Measurements from ENCODE around the gene VDAC2.
"Not testable (repeated sequence)": the region's sequence is repeated elsewhere in the genome, so short reads cannot be mapped to it uniquely, and the experiment has no call there.

Gene VDAC2

DNA sequence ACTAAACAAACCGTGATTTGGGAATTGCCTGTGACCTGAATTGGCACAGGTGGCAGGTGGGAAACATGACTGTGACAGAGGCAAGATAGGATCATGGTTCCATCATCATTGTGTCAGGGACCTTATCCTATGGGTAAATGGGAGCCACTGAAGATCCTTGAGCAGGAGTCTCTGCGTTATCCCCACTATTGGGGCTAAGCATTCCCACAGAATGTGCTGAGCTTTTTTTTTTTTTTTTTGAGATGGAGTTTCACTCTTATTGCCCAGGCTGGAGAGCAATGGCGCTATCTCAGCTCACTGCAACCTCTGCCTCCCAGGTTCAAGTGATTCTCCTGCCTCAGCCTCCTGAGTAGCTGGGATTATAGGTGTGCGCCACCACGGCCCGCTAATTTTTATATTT, 10.6 kb upstream of the VDAC2 start:
- not testable (repeated sequence) for DNase-seq (ENCODE audit: low read depth, low spot score)

DNA sequence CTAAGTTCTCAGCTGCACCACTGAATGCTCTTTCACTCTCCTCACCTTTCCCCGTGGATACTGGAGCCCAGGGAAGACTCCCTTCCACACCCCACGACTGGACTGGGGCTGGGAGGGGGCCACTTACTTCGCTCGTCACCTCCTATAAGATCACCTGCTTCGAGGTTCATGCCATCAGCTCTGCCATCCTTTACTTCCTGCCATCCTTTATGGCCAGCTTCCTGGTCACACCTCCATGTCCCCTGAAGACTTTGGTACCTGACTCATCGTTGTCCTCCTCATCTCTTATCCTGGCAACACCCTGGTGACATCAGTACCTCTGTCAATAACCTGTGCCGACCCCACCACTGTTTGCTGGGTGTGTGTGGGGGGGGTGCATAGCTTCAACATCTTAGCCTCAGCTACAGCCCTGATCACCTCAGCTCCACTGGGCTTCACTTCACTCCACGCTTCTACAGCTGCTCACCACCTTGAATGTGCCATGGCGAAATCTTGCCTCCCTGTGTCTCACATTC, 8.7 kb upstream of the VDAC2 start:
- no peak for DNase-seq (ENCODE audit: low read depth, low spot score)

DNA sequence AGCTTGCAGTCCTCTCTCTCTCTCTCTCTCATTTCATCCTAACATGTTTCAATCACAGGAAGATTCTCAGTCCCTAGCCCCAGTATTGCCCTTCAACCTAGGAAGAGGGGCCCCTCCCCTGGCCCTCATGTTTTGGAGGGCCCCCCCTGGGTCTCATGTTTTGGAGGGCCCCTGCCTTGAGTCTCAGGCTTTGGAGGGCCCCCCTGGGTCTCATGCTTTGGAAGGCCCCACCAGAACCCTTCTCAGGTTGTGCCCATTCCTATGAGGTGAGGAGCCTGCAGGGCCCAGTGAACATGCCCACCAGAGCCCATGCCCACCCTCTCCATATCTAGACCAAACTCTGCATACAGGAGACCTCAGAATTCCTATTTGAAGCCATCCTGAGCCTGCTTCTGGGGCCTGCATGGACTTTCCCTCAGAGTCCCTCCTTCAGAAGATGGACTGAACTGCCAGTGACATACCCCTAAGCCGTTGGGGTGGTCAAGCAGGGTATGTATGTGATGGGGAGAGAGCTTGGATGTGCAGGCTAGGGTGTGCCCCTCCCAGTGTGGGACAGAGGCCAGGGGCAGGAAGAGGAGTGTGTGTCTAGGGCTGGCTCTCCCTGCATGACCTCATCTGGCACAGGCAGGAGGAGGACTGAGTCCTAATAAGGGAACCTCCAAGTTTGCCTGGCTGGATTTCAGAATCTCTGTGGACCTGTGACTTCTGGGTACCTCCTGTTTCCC, 8.1 kb upstream of the VDAC2 start:
- DNase-seq (ENCODE audit: low read depth, low spot score): no peak

DNA sequence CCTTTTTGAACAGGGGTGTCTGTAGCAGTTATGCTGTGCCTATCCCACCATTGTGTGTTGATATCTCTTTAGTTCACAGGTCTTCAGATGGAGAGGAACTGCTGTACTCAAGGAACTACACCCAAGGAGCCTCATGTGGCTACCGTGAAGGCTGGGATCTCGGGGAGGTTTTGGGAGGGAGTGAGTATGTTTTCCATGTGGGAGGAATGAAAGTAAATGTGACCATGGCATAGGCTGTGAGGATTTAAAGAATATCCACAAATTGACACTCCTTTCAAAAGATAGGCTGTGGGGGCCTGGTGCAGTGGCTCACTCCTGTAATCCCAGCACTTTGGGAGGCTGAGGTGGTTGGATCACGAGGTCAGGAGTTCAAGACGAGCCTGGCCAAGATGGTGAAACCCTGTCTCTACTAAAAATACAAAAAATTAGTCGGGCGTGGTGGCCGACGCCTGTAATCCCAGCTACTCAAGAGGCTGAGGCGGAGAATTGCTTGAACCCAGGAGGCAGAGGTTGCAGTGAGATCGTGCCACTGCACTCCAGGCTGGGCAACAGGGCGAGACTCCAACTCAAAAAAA, 7.5 kb upstream of the VDAC2 start:
- not testable (repeated sequence) for DNase-seq (ENCODE audit: low read depth, low spot score)

DNA sequence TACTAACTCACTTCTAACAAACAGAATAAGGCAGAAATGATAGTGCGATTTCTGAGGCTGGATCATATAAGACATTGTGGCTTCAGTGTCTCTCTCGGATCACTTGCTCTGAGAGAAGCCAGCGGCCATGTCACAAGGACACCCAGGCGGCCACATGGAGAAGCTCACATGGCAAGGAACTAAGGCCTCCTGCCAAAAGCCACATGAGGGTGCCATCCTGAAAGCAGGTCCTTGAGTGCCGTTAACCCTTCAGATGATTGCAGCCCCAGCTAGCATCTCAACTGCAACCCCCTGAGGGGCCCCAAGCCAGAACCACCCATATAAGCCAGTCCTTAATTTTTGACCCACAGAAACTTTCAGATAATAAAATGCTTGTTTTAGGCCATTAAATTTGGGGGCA, 6.9 kb upstream of the VDAC2 start:
- DNase-seq (ENCODE audit: low read depth, low spot score): no peak

DNA sequence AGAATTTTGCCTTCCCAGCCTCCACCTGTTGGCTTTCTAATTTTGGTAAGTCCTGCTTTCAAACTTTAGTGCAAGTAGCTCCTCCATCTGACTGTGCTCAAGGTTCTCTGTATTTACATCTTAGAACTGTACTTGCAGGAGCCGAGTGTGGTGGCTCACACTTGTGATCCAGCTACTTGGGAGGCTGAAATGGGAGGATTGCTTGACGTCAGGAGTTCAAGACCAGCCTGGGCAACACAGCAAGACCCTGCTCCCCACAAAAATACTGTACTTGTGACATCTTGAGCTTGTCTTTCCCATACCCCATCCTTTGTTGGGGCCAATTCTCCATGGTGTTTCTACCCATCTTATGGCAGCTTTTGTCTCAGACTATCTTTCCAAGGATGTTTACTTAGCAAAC, 4.7 kb upstream of the VDAC2 start:
- DNase-seq (ENCODE audit: low read depth, low spot score): no peak

DNA sequence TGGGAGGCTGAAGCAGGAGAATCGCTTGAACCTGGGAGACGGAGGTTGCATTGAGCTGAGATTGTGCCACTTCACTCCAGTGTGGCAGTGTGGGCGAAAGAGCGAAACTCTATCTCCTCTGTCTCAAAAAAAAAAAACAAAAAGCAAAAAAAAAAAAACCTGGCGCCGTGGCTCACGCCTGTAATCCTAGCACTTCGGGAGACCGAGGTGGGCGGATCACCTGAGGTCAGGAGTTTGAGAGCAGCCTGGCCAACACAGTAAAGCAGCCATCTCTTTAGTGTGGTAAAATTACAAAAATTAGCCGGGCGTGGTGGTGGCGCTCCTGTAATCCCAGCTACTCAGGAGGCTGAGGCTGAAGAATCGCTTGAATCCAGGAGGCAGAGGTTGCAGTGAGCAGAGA, 4.0 kb upstream of the VDAC2 start:
- DNase-seq (ENCODE audit: low read depth, low spot score): not testable (repeated sequence)

DNA sequence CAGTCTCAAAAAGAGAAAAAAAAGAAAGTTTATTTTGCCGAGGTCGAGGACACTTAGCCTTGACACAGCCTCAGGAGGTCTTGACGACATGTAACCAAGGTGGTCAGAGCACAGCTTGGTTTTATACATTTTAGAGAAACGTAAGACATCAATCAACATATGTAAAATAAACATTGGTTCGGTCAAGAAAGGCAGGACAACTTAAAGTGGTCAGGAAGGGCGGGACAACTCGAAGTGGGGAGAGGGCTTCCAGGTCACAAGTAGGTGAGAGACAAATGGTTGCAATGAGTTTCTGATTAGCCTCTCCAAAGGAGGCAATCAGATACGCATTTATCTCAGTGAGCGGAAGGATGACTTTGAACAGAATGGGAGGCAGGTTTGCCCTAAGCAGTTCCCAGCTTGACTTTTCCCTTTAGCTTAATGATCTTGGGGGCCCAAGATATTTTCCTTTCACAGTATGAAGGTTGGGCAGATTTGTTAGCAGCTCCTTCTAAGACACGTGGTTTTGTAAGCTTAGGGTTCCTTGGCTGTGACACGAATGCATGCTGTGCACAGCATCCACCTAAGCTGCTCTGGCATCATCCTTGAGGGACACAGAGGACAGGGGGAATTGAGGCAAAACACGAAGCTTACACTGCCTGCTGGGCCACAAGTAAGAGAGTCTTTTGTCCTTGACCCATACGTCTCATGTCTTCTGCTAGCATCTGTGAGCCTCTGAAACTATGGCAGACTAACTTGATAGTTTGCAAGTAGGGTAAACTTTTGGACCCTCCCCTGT, 3.3 kb upstream of the VDAC2 start:
- DNase-seq (ENCODE audit: low read depth, low spot score): no peak

DNA sequence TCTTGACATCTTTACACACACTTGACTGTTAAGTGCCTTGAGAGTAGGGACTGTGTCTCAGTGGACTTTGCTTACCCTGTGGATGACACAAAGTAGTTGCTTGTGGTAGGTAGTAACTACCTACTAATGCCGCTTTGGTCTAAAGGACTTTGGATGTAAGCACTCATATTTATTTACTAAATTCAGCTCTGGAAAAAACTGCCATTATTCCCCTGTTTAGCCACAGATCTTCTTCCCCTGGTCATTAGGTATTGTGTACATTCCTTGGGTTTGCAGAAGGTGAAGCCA, 2.8 kb upstream of the VDAC2 start:
- DNase-seq (ENCODE audit: low read depth, low spot score): no peak

DNA sequence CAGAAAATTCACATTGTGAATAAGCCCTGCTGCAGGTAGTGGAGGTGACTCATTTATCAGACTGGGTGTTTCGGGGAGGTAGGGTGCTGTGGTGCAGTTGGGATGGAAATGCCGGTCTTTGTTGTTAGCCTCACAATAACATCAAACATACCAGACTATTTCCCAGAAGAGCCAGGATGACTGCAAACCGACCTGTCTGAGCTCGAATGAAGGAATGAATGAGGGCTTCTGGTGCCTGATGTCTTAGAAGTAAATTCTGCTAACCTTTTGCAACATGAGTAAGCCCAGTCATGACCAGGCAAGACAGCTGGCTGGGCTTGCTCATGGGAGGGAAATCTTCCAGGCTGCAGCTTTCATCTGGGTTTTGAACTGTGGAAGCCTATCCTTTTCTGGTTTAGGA, 2.4 kb upstream of the VDAC2 start:
- DNase-seq (ENCODE audit: low read depth, low spot score): no peak

DNA sequence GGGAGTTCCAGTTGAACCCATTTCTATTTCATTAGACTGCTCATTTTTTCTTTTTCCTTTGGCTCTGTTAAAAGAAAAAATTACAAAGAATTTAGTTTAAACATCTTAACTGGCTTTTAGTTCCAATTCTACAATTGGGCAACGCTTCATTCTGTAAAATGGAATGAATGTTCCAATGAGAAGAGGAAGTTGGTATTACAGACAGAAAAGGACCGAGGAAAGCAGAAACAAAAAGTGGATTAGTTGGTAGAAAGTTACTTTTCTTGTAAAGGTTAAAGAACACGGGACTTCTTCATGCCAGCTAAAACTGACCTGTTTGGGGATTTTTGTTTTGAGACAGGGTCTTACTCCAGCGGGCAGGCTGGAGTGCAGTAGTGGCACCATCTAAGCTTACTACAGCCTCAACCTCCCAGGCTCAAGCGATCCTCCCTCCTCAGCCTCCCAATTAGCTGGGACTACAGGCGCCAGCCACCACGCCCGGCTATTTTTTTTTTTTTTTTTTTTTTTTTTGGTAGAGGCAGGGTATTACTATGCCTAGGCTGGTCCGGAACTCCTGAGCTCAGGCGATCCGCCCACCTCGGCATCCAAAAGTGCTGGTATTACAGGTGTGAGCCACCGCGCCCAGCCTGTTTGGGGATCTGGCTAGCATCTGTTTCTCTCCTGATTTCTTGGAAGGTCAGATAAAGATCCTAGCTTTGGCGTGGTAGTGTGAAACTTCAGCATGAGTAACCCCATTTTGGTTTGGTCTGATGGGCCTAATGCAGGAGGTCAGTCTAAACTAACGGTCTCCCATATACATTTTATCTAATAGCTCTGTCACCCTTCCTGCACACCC, 1.3 kb upstream of the VDAC2 start:
- DNase-seq (ENCODE audit: low read depth, low spot score): no peak

DNA sequence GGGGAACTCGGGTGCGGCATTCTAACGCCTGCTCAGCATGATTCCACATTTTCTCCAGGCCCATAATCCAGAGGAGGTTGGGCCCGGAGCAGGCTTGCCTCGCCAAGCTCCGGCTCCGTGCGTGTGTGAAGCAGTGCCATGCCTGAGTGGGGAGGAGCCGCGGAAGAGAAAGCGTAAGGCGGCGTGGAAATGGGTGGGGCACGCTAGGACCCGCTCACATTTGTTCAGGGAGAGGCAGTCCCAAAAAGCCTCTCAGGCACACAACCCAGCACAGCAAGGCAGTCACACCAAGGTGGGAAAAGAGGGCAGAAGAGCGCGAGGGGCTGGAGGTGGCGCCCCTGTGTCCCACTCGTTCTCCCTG, 695 bp upstream of the VDAC2 start:
- DNase-seq (ENCODE audit: low read depth, low spot score): no peak

DNA sequence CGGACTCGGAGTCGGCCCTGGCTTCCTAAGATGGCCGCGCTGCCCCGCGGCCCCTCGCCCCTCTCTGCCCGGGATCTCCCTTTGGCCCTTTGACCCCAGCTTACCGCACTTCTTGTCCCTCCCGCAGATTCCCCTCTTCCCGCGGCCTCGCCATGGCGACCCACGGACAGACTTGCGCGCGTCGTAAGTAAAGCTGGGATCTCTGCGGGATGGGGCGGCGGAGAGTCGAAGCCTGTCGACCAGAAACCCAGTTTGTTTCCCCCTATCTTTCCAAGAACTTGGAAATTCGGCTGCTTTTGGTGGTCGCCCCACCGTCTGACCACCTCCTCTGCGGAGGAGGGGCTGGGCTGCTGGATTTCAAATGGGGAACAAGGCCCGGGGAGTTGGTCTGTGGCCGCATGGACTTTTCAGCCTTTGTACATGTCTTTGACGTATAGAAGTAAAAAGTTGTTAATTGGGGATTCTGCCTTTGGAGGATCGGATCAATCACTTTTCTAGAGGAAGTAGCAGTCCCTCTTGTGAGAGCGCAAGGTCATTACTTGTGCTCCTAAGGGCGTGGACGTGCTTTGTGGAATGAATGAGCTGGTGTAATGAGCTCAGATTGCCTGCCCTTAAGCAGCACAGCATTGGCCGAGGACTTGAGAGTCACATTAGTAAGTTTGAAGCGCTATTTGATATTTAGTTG, 553 bp downstream of the VDAC2 start:
- no peak for DNase-seq (ENCODE audit: low read depth, low spot score)

DNA sequence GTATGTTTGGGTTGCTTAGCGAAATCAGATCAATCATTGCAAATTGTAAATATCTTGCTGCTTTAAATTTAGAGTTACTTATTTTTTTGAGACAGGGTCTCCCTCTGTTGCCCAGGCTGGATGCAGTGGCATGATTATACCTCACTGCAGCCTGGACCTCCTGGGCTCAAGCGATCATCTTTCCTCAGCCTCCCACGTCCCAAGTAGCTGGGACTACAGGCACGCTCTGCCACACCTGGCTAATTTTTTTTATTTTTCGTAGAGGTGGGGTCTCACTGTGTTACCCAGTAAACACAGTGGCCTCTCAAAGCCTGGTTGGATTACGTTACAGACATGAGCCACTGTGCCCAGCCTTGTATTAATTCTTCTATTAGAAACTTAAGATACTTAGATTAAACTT, 1.7 kb downstream of the VDAC2 start:
- no peak for DNase-seq (ENCODE audit: low read depth, low spot score)

DNA sequence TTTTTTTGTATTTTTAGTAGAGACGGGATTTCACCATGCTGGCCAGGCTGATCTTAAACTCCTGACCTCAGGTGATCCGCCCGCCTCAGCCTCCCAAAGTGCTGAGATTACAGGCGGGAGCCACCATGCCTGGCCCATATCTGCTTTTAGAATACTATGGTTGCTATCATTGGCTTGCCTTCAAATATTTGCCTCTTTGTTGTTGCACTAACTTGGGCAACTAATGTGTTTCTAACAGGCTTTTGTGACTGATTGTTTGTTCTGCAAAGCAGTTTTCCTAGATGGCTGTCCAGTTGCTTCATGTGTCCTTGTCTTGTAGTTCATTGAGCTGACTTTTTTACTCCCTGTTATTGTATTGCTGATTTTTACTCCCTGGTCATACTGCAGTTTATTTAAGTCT, 9.7 kb downstream of the VDAC2 start:
- DNase-seq (ENCODE audit: low read depth, low spot score): no peak

DNA sequence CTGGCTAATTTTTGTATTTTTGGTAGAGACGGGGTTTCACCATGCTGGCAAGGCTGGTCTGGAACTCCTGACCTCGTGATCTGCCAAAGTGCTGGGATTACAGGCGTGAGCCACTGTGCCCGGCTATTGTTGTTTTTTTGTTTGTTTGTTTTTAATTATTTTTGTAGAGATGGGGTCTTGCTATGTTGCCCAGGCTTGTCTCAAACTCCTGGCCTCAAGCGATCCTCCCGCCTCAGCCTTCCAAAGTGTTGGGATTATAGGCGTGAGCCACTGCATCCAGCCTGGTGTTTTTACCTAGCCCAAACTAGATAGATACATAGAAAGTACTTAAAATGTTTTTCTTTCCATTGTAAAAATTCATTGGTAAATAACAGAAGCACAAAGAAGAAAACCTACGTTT, 10.9 kb downstream of the VDAC2 start:
- not testable (repeated sequence) for DNase-seq (ENCODE audit: low read depth, low spot score)

DNA sequence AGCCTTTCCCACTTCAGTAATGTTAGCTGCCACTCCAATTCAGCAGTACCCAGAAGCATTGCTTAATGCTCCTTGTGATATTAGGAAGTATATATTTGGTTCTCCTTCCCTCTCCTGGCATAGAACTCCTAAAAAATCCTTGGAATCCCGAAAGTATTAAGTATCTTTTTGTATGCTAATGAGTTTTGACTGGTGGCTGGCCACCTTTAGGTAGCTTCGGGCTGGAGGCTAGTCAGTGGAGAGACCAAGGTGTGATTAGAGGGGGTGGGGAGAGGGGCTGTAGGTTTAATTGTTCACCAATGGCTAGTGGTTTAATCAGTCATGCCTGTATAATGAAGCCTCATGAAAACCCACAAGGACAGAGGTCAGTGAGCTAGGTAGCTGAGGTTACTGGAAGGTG, 12.9 kb downstream of the VDAC2 start:
- no peak for DNase-seq (ENCODE audit: low read depth, low spot score)

DNA sequence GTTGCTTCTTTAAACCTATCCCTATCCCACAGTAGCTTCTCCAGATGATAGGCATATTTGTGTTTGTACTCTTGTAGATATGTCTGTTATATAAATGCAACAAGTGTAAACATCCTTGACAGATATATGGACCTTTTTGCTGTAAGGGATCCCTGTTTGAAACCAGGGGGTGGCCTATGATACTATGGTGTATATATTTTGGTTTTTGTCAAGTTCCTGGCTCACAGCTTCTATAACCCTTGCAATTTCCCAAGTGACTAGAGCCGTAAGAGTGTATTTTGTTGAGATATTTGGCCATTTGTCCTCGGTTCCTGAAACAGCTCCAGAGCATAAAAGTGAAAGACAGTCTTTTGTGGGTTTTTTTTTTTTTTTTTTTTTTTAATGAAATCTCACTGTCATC, 15.5 kb downstream of the VDAC2 start:
- no peak for DNase-seq (ENCODE audit: low read depth, low spot score)

DNA sequence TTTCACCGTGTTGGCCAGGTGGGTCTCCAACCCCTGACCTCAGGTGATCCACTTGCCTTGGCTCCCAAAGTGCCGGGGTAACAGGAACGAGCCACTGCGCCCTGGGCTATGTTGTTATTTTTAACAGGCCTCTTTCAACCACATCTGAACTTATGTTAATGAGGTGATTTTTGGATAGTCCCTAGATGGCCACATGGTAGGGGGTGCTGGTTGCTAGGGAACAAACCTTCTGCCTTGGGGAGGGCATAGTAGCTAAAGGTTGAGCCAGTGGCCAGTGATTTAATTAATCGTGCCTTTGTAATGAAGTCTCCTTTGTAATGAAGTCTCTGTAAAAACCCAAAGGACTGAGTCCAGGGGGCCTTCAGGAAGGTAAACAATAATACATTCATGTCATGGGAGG, 16.1 kb downstream of the VDAC2 start:
- no peak for DNase-seq (ENCODE audit: low read depth, low spot score)

DNA sequence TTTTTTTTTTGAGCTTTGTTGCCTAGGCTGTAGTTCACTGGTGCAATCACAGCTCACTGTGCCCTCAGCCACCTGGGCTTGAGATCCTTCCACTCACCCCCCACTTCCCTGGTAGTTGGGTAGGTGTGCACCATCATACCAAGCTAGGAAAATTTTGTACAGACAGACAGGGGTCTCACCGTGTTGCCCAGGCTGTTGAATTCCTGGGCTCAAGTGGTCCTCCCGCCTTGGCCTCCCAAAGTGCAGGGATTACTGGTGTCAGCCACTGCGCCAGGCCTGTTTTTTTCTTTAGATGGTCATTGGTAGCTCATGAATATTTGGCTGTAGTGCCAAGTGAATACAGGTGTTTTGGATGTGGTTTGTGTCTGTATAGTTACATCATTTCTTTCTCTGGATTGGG, 17.7 kb downstream of the VDAC2 start:
- DNase-seq (ENCODE audit: low read depth, low spot score): no peak

DNA sequence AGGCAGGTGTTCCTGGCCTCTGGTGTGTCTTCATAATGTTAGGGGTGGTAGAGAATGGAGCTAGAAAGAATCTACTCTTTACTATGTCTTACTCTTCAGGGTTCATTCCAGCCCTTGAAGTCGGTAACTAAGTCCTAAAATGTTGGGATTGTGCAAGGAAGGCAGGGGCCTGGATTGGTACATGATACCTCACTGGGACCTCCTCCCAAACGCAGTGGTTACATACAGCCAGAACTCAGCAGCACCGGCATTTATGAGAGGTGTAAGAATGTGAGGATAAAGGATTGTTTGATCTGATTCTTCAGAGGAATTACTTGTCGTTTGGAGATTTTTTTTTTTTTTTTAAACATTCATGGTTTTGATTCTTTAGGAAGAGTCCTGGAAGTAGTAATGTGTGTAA, 18.2 kb downstream of the VDAC2 start:
- no peak for DNase-seq (ENCODE audit: low read depth, low spot score)

DNA sequence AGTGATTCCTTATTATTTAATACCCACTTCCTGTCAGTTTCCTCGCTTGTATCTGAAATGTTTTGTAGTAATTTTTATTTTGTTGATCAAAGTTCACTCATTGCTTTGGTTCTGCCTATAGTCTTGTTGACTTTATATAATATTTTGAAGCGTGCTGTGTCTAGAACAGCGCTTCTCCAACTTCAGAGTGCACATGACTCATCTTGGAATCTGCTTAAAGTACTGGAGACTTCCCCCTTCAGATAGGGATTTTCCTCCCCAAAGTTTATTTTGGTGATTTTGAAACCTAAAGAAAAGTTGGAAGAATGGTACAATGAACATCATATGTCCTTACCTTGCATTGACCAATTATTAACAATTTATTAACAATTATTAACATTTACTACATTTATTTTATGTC, 19.4 kb downstream of the VDAC2 start:
- no peak for DNase-seq (ENCODE audit: low read depth, low spot score)

All from brain pericyte (primary cell).